Vagina (tissue), 2 donors: ENCODE measurements around the gene CCDC182.

Experiments
- POLR2A ChIP-seq, 2 donors: fragments of 450-650 bp; IDR thresholded peaks; one replicate each; pipeline ENCODE4 v1.6.1; 2017; ENCODE audit warnings: antibody characterized with exemption in 2 of 2, mild to moderate bottlenecking in 2 of 2, moderate library complexity in 2 of 2
- TF ChIP-seq, protein P1 (sequence below), 3 experiments: fragments of 450-650 bp in 2 of 3; fragments of 200-600 bp in 1 of 3; sonication (generic) in 1 of 3; IDR thresholded peaks; one replicate each; pipeline ENCODE4 v1.5.1; 2017 to 2019; ENCODE audit warnings: antibody characterized with exemption in 3 of 3, mild to moderate bottlenecking in 2 of 3, moderate library complexity in 2 of 3

DNA sequence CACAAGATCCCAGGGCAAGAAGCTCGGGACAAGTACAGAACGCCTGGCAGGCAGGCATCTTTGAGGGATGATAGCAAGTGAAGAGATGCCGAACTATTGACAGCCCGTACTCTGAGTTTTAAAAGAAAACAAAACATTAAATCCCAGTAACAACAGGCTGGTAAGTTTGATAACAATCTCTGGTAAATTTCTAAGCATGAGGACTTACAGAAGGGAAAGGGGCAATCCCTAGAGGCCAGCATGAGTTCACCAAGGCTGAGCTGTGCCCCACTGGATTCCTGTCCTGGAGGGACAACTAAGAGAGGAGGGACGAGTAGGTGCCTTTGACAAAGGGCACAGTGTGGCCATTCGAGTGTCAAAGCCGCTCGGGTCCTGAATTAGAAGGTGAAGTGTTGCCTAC, 26.2 kb downstream of the CCDC182 start:
- TF ChIP-seq POLR2A (IDR thresholded peaks at IDR 0.05), result no peak
- TF ChIP-seq, protein P1, sequence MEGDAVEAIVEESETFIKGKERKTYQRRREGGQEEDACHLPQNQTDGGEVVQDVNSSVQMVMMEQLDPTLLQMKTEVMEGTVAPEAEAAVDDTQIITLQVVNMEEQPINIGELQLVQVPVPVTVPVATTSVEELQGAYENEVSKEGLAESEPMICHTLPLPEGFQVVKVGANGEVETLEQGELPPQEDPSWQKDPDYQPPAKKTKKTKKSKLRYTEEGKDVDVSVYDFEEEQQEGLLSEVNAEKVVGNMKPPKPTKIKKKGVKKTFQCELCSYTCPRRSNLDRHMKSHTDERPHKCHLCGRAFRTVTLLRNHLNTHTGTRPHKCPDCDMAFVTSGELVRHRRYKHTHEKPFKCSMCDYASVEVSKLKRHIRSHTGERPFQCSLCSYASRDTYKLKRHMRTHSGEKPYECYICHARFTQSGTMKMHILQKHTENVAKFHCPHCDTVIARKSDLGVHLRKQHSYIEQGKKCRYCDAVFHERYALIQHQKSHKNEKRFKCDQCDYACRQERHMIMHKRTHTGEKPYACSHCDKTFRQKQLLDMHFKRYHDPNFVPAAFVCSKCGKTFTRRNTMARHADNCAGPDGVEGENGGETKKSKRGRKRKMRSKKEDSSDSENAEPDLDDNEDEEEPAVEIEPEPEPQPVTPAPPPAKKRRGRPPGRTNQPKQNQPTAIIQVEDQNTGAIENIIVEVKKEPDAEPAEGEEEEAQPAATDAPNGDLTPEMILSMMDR (IDR thresholded peaks at IDR 0.05), result no peak
